D721Med (cell line): ENCODE results near the gene USP8.
"Not testable (repeated sequence)": the region's sequence is repeated elsewhere in the genome, so short reads cannot be mapped to it uniquely, and the experiment has no call there.

ENCODE experiments used
- DNase-seq: peaks from one replicate; pipeline ENCODE4 v3.0.0; 2011; ENCODE audit warnings: low spot score; ENCODE audit not compliant: insufficient read length
- FAIRE-seq: peaks from 2 replicates; lab custom pipeline; 2011; peaks lifted over from hg19 to GRCh38; lab: Jason Lieb, UNC
- TF ChIP-seq, protein P1 (sequence below): IDR thresholded peaks from 2 replicates; pipeline ENCODE4 v1.5.1; 2012; ENCODE audit warnings: mild to moderate bottlenecking, control low read depth; ENCODE audit not compliant: insufficient read depth; ENCODE audit errors: missing control alignments

The USP8 gene

DNA sequence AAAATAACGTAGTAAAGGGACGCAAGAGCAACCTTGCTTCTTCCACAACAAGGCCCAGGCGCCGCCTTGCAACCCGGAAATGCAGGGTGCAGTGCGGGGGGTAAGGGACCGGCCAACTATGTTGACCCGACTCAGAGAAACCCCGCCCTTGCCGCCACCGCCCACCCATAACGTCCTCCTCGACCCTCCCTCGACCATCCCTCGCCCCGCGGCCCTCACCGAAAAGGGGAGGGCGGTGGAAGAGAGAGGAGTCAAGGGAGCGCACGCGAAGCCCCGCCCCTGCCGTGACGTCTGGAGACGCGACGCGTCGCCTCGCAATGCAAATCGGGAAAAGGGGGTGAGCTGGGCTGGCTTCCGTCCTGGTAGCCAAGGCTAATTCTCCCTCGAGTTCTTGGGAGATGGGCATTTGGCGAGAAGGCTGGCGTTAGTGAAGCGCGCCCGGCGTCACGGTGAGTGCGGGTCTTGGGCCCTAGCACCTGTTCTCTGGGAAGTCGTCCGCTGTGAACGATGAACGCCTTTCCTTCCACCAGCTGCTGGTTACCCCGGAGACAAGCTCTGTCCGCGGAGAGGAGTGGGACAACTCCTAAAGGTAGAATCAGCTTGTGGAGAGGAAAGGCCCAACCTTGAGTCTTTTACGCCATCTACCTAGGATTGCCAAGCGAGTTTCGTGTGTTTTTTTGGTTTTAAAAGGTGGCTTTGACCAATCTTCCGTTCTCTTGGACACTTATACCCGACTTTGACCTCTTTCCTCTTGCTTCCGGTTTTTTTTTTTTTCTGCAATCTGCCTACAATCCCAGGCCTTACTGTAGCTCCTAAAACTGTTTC is at the start of gene USP8:
USP8 (plus strand) TSS at position 340 of the 825 bp plus-strand sequence. CDS start 14,669 bp downstream, outside the sequence.
- TF ChIP-seq, protein P1, sequence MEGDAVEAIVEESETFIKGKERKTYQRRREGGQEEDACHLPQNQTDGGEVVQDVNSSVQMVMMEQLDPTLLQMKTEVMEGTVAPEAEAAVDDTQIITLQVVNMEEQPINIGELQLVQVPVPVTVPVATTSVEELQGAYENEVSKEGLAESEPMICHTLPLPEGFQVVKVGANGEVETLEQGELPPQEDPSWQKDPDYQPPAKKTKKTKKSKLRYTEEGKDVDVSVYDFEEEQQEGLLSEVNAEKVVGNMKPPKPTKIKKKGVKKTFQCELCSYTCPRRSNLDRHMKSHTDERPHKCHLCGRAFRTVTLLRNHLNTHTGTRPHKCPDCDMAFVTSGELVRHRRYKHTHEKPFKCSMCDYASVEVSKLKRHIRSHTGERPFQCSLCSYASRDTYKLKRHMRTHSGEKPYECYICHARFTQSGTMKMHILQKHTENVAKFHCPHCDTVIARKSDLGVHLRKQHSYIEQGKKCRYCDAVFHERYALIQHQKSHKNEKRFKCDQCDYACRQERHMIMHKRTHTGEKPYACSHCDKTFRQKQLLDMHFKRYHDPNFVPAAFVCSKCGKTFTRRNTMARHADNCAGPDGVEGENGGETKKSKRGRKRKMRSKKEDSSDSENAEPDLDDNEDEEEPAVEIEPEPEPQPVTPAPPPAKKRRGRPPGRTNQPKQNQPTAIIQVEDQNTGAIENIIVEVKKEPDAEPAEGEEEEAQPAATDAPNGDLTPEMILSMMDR, result no peak
- DNase-seq (peak; percentile 58), FAIRE-seq (no peak)

- FAIRE-seq (no peak), DNase-seq (no peak)
- TF ChIP-seq, protein P1, result no peak
Observed at GRCh38 chr15:50377867-50378751, 46.1 kb upstream of the USP8 start.

GRCh38 chr15:50378776-50379175 is 45.4 kb upstream of the USP8 start:
- no peak for FAIRE-seq
- TF ChIP-seq, protein P1, result no peak
- no peak for DNase-seq

DNA sequence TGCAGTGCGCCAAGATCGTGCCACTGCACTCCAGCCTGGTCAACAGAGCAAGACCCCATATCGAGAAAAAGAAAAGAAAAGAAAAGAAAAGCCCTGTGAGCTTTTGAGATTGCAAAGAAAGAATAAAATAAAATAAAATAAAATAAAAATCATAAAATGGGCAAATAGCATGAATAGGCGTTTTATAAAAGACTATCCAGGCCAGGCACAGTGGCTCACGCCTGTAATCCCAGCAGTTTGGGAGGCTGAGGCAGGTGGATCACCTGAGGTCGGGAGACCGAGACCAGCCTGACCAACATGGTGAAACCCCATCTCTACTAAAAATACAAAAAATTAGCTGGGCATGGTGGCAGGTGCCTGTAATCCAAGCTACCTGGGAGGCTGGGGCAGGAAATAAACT is 44.8 kb upstream of the USP8 start:
- DNase-seq, FAIRE-seq: not testable (repeated sequence)

GRCh38 chr15:50380089-50380488 is 44.1 kb upstream of the USP8 start:
- DNase-seq, result no peak
- FAIRE-seq, result no peak

GRCh38 chr15:50381438-50381837 is 42.8 kb upstream of the USP8 start:
- TF ChIP-seq, protein P1, result no peak
- FAIRE-seq (no peak), DNase-seq (no peak)

More at GRCh38 chr15:50380089-50380488, 44.1 kb upstream of the USP8 start:
- TF ChIP-seq, protein P1, result no peak

DNA sequence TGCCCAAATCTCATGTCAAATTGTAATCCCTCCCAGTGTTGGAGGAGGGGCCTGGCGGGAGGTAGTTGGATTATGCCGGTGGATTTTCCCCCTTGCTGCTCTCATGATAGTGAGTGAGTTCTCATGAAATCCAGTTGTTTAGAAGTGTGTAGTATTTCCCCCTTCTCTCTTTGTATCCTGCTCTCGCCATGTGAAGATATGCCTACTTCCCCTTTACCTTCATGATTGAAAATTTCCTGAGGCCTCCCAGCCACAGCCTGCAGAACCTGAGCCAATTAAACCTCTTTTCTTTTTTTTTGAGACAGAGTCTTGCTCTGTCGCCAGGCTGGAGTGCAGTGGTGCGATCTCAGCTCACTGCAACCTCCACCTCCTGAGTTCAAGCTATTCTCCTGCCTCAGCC is 41.8 kb upstream of the USP8 start:
- not testable (repeated sequence) for FAIRE-seq, DNase-seq
